Islet precursor cell (in vitro differentiated cells): Measurements from ENCODE around the gene MYH13.

ENCODE experiments used
- DNase-seq: peaks from one replicate; pipeline ENCODE4 v3.0.0-alpha.2; 2018

Gene MYH13

GRCh38 chr17:10339051-10339450, 33.8 kb downstream of the MYH13 start:
- DNase-seq: no peak

- no peak for DNase-seq
These were observed 34.8 kb downstream of the MYH13 start for GRCh38 chr17:10337976-10338375.

- no peak for DNase-seq
These were observed 35.7 kb downstream of the MYH13 start for GRCh38 chr17:10337136-10337535.

GRCh38 chr17:10336393-10336792, 36.4 kb downstream of the MYH13 start:
- no peak for DNase-seq

GRCh38 chr17:10332515-10332914, 40.3 kb downstream of the MYH13 start:
- no peak for DNase-seq

GRCh38 chr17:10328971-10329923, 43.6 kb downstream of the MYH13 start:
- no peak for DNase-seq

- no peak for DNase-seq
These were observed 44.6 kb downstream of the MYH13 start for GRCh38 chr17:10328206-10328605.

- DNase-seq: peak; percentile 94
These were observed 45.2 kb downstream of the MYH13 start for GRCh38 chr17:10327640-10328039.

- no peak for DNase-seq
These were observed 47.6 kb downstream of the MYH13 start for GRCh38 chr17:10325031-10325695.

- DNase-seq: no peak
These were observed 48.8 kb downstream of the MYH13 start for GRCh38 chr17:10323812-10324610.

DNA sequence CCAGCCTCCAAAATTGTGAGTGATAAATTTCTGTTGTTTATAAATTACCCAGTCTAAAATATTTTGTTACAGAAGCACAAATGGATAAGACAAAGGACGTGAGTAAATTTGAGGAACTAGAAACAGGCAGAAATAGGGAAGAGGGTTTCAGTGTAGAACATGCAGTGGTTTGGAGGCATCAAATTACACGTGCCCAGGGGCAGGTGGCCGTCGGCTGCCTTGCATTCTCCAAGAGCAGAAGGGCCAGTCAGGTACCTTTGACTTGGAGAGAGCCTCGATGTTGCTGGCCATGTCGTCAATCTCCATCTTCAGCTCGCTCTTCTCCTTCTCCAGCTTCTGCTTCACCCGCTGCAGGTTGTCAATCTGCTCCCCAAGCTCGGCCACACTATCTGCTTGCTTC, 54.3 kb downstream of the MYH13 start:
- no peak for DNase-seq

DNA sequence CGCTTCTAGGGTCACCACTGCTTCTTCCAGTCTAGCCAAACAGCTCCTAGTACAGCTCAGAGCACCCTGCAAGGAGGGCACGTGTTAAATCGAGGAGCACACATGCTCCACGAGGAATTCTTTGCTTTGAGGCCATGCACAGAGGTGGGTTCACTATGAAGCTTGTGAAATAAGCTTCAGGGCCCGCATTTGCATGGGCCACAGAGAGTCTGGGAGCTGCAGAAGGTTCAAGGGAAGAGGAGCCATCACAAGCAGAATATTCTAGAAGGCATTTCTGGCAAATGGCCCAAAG, 55.3 kb downstream of the MYH13 start:
- no peak for DNase-seq

DNA sequence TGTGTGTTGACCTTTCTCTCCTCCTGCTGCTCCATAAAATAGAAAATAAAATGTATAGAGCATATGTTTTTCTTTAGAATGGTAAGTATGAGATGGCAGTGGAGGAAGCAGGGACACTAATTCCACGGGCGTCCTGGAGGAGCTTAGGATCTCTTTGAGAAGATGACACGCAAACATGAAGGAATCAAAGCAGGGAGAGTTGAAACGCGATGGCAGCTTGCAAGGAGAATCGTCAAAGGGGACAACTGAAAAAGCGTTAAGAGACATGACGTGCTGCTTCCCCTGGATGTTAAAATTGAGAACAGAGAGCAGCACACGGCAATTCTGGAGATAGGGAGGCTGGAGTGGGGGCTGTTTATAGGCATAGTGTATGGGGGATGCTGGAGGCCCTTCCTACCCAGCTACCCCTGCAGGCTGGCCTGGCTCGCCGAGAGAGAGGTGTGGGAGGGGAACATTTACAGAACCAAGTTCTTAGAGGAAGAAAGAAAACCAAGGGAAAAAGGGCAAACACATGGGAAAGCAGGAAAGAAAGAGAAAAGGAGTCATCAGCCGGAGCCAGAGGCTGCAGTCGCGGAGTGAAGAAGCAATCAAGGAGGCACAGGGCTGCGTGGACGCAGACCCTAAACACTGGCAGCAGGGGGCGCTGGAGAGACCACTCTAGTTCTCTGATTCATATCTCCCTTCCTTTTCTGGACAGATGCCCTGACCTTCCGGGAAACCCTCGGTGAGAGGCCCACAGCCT, 55.8 kb downstream of the MYH13 start:
- peak; percentile 89 for DNase-seq

- DNase-seq: no peak
These were observed 58.5 kb downstream of the MYH13 start for GRCh38 chr17:10314329-10314728.

DNA sequence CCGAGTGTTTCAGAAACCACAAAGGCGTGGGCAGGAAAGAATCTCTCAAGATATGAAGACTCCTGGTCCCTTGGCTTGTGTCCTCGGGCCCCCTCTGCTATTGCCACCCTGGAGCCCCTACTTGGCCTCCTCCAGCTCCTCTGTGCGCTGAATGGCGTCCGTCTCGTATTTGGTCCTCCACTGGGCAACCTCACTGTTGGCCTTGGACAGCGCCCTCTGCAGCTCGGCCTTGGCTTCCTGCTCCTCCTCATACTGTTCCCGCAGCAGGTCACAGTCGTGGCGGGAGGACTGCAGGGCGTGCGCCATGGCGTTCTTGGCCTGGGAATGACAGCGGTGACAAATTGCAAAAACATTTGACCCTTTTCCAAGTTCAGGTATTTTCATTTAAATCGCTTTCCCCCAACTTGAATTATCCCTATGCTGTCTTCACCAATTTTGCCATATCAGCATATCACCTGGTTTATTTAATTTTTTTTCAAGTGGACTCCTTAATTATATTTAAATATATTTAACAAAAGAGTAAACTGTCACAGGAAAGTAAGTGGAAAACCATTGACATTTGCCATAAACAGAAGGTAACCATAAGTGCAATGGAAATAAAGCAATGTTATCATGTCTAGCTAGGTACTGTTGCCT, 59.7 kb downstream of the MYH13 start:
- DNase-seq: no peak

DNA sequence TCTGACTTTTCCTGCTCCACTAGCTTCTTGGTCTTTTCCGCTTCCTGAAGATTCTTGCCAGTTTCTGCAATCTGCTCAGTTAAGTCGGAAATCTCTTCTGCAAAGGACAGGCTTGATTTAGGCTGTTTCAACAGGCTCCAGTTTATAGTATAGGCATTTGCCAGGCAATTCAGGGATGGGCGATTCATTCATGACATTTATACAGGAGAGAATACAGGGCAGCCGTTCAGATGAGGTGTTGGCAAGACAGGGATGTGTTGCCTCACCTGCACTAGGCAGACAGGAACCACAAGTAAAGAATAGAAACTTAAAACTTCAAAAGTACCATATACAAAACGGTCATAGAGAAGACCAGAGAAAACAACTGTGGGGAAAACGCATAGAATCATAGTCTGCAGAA, 61.7 kb downstream of the MYH13 start:
- peak; percentile 38 for DNase-seq

GRCh38 chr17:10309003-10309974, 63.5 kb downstream of the MYH13 start:
- peak; percentile 30 for DNase-seq

DNA sequence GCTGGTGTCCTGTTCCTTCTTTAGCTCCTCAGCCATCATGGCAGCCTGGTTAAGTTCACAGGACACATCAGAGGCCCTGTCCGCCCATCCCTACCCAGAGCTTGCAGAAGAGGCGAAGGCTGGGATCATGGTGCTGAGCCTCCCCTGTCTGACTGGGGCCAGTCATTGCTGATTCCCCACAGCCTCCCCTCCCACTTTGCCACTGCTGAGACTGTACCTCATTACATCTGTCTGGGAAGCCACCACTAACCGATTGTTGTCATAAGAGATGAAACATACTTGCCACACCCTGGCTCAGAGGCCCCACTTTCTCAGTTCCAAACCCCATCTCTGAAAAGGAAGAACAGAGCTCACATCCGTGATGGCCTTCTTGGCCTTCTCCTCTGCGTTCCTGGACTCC, 66.2 kb downstream of the MYH13 start:
- DNase-seq: no peak

DNA sequence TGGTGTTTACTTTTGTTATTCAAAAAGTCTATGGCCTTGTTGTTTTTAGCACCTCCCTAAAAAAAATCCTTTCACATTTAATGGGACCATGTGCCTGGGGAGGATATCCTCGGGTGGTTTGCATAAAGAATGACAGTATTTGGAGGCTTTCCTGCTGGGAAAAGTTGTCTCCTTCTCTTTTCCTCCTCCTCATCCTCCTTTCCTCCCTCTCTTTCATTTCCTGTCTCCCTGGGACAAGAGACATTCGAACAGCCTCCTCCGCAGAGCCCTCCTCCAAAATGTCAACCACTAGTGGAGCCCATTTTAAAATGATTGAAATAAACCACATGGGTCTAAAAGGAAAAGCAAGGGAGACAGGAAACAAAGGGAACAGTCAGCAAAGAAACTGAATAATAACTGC, 67.4 kb downstream of the MYH13 start:
- DNase-seq: no peak

DNA sequence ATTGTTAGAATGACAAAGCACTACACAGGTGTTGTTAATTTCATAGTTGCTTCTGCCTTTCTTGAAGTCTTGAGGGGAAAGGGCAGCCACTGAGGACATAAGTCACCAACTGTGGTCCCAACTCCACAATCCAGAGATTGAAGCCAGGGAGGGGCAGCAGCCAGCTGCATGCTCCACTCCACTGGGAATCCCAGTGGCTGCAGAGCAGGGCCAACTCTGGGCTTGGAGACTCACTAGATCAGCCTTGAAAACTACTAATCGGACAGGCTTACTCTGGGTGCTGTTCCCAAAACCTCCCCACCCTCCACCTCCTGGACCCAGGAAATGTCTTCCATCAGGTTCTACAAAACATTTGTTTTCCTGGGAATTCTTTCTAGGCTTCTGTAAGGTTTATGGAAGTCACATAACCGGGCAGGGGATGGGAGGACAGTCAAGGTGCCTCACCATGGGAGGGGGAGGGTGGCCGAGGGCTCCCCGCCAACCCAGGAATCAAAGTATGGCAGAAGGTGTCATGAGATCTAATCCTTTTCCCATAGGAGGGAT, 68.0 kb downstream of the MYH13 start:
- DNase-seq: no peak

DNA sequence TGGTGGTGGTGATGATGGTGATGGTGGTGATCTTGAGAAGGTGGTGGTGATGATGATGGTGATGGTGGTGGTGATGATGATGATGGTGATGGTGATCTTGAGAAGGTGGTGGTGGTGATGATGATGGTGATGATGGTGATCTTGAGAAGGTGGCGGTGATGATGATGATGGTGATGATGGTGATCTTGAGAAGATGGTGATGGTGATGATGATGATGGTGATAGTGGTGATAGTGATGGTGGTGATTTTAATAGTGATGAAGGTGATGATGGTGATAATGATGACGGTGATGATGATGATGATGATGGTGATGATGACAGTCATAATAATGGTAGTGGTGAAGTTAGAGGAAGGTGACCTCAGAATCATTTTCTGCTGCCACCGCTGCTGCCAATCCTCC, 75.1 kb downstream of the MYH13 start:
- DNase-seq: no peak
